Neural progenitor cell (in vitro differentiated cells): ENCODE results near the gene COL4A2. TPM values are rescaled to one million over a fixed set of nuclear protein-coding genes. Genes with fewer than 3 reads are reported as not detected.

Experiments used
- DNase-seq: peaks from one replicate; pipeline ENCODE4 v3.0.0-alpha.2; 2016; ENCODE audit warnings: low spot score
- H2AFZ ChIP-seq: fragments of 200-600 bp; sonication (generic); replicated peaks from 2 replicates; pipeline ENCODE4 v1.6.1; 2016; ENCODE audit warnings: antibody characterized with exemption
- H3F3A ChIP-seq: fragments of 200-600 bp; sonication (generic); 2 replicates; pipeline ENCODE4 v1.6.1; 2016; ENCODE audit warnings: antibody characterized with exemption, low read depth
- H3K27ac ChIP-seq: fragments of 200-600 bp; sonication (generic); 2 replicates; pipeline ENCODE4 v1.5.1; 2016; ENCODE audit warnings: mild to moderate bottlenecking
- H3K27me3 ChIP-seq: fragments of 200-600 bp; sonication (generic); 2 replicates; pipeline ENCODE4 v1.6.1; 2016; ENCODE audit warnings: mild to moderate bottlenecking, moderate library complexity
- H3K36me3 ChIP-seq: fragments of 200-600 bp; sonication (generic); 2 replicates; pipeline ENCODE4 v1.5.1; 2016
- H3K4me1 ChIP-seq: fragments of 200-600 bp; sonication (generic); 2 replicates; pipeline ENCODE4 v1.6.1; 2016; ENCODE audit warnings: mixed run types
- H3K4me2 ChIP-seq: fragments of 200-600 bp; sonication (generic); 2 replicates; pipeline ENCODE4 v1.6.1; 2016
- H3K4me3 ChIP-seq: fragments of 200-600 bp; sonication (generic); 2 replicates; pipeline ENCODE4 v1.5.1; 2016
- H3K79me2 ChIP-seq: fragments of 200-600 bp; sonication (generic); 2 replicates; pipeline ENCODE4 v1.6.1; 2016; ENCODE audit warnings: low read depth
- H3K9ac ChIP-seq: fragments of 200-600 bp; sonication (generic); 2 replicates; pipeline ENCODE4 v1.6.1; 2016
- H3K9me3 ChIP-seq: fragments of 200-600 bp; sonication (generic); 2 replicates; pipeline ENCODE4 v1.5.1; 2016; ENCODE audit warnings: low read depth
- H4K20me1 ChIP-seq: fragments of 200-600 bp; sonication (generic); 2 replicates; pipeline ENCODE4 v1.6.1; 2016; ENCODE audit warnings: low read depth
- H3K27ac Mint-ChIP-seq: 3 replicates; pipeline ENCODE4 v1.8.0; 2021; ENCODE audit warnings: mixed read lengths
- H3K27me3 Mint-ChIP-seq: 2 replicates; pipeline ENCODE4 v1.8.0; 2022; ENCODE audit warnings: low read depth, mild to moderate bottlenecking, inconsistent platforms, moderate library complexity, mixed read lengths; ENCODE audit not compliant: insufficient read depth
- H3K36me3 Mint-ChIP-seq: 3 replicates; pipeline ENCODE4 v1.8.0; 2021; ENCODE audit warnings: mixed read lengths
- H3K4me1 Mint-ChIP-seq: 3 replicates; pipeline ENCODE4 v1.8.0; 2021; ENCODE audit warnings: mixed read lengths
- H3K4me3 Mint-ChIP-seq: 3 replicates; pipeline ENCODE4 v1.8.0; 2021; ENCODE audit warnings: mild to moderate bottlenecking, moderate library complexity, mixed read lengths
- H3K9me3 Mint-ChIP-seq: 3 replicates; pipeline ENCODE4 v1.8.0; 2020; ENCODE audit warnings: mixed read lengths
- CTCF ChIP-seq: fragments of 200-600 bp; sonication (generic); IDR thresholded peaks from 2 replicates; pipeline ENCODE4 v1.5.1; 2017; ENCODE audit warnings: antibody characterized with exemption, mild to moderate bottlenecking
- EZH2 ChIP-seq: fragments of 200-600 bp; sonication (generic); IDR thresholded peaks from 2 replicates; pipeline ENCODE4 v1.6.1; 2017; ENCODE audit warnings: antibody characterized with exemption, mild to moderate bottlenecking, moderate library complexity
- EZH2phosphoT487 ChIP-seq: fragments of 200-600 bp; sonication (generic); IDR thresholded peaks from 2 replicates; pipeline ENCODE4 v1.6.1; 2017; ENCODE audit warnings: antibody characterized with exemption
- total RNA-seq: library from RNA; depleted of rRNA; stranded (reverse); fragments of >200 nt; gene quantifications from 2 replicates; pipeline ENCODE4 v1.2.3, GENCODE V29; 2015; ENCODE audit warnings: low replicate concordance

Gene COL4A2
- total RNA-seq, 1 donor from 2014 or later = 73.6 TPM

GRCh38 chr13:110269509-110270185 is 37.4 kb upstream of the COL4A2 start:
- Histone ChIP-seq H3K9ac (no peak overlapping the region), H3K27ac (no peak overlapping the region), H3K27me3 (peaks cover 9% of the 10 kb centered on the region), H3F3A (peaks cover 33% of the 10 kb centered on the region), H3K4me2 (no peak overlapping the region), H3K9me3 (no peaks in the 10 kb centered on the region), H2AFZ (no peak overlapping the region), H3K36me3 (no peaks in the 10 kb centered on the region), H3K79me2 (peaks cover 7% of the 10 kb centered on the region), H3K4me1 (peaks cover 48% of the 10 kb centered on the region), H4K20me1 (peaks cover 74% of the 10 kb centered on the region), H3K4me3 (no peak overlapping the region)
- no peak overlapping the region for H3K27ac Mint-ChIP-seq
- H3K4me1 Mint-ChIP-seq = peaks cover 46% of the 10 kb centered on the region
- no peak for DNase-seq
- TF ChIP-seq CTCF = no peak
- no peak for TF ChIP-seq EZH2phosphoT487
- TF ChIP-seq EZH2 = no peak
- no peaks in the 10 kb centered on the region for H3K9me3 Mint-ChIP-seq
- peaks cover 7% of the 10 kb centered on the region for H3K36me3 Mint-ChIP-seq
- peaks cover 10% of the 10 kb centered on the region for H3K27me3 Mint-ChIP-seq
- no peak overlapping the region for H3K4me3 Mint-ChIP-seq

GRCh38 chr13:110270507-110270906 is 36.6 kb upstream of the COL4A2 start:
- no peak for DNase-seq
- peaks cover 65% of the 10 kb centered on the region for H4K20me1 ChIP-seq
- no peaks in the 10 kb centered on the region for H3K9me3 ChIP-seq
- no peak overlapping the region for H3K4me3 Mint-ChIP-seq
- H3K27me3 ChIP-seq = peaks cover 9% of the 10 kb centered on the region
- no peaks in the 10 kb centered on the region for H3K36me3 ChIP-seq
- no peak overlapping the region for H2AFZ ChIP-seq
- no peak overlapping the region for H3K27ac Mint-ChIP-seq
- TF ChIP-seq CTCF (no peak), EZH2phosphoT487 (no peak), EZH2 (no peak)
- peaks cover under 1% of the 10 kb centered on the region for H3K9me3 Mint-ChIP-seq
- no peak overlapping the region for H3K27ac ChIP-seq
- H3K9ac ChIP-seq = no peak overlapping the region
- no peak overlapping the region for H3K4me2 ChIP-seq
- peaks cover 42% of the 10 kb centered on the region for H3K4me1 Mint-ChIP-seq
- peaks cover 39% of the 10 kb centered on the region for H3K4me1 ChIP-seq
- H3K36me3 Mint-ChIP-seq = peaks cover 7% of the 10 kb centered on the region
- no peak overlapping the region for H3K4me3 ChIP-seq
- H3K79me2 ChIP-seq = peaks cover 7% of the 10 kb centered on the region
- H3K27me3 Mint-ChIP-seq = peaks cover 10% of the 10 kb centered on the region
- peaks cover 24% of the 10 kb centered on the region for H3F3A ChIP-seq

- TF ChIP-seq CTCF (no peak), EZH2phosphoT487 (no peak), EZH2 (no peak)
- Histone ChIP-seq H2AFZ (no peak overlapping the region), H3K4me1 (peaks cover 31% of the 10 kb centered on the region), H3K27me3 (peaks cover 9% of the 10 kb centered on the region), H3K79me2 (peaks cover 7% of the 10 kb centered on the region), H4K20me1 (peaks cover 57% of the 10 kb centered on the region), H3F3A (peaks cover 18% of the 10 kb centered on the region), H3K4me2 (no peak overlapping the region), H3K9me3 (no peaks in the 10 kb centered on the region), H3K36me3 (no peaks in the 10 kb centered on the region), H3K27ac (no peak overlapping the region), H3K9ac (no peak overlapping the region), H3K4me3 (no peak overlapping the region)
- H3K4me1 Mint-ChIP-seq = peaks cover 34% of the 10 kb centered on the region
- peaks cover 8% of the 10 kb centered on the region for H3K9me3 Mint-ChIP-seq
- no peak overlapping the region for H3K27ac Mint-ChIP-seq
- H3K4me3 Mint-ChIP-seq = no peak overlapping the region
- H3K36me3 Mint-ChIP-seq = peaks cover 13% of the 10 kb centered on the region
- peaks cover 6% of the 10 kb centered on the region for H3K27me3 Mint-ChIP-seq
- no peak for DNase-seq
Measured at GRCh38 chr13:110271313-110271712, 35.8 kb upstream of the COL4A2 start.
